Measurements from ENCODE around the gene TRMU. TPM values are rescaled to one million over a fixed set of nuclear protein-coding genes. Genes with fewer than 3 reads are reported as not detected.

TRMU gene
- 20.7 and 46.6 TPM in 2 replicates for total RNA-seq

GRCh38 chr22:46335201-46336118 is at the start of gene TRMU:
TSS of gene TRMU (plus strand) at chr22:46335714. CDS start at chr22:46335765, 51 bp downstream.

GRCh38 chr22:46296257-46297150 is 39.0 kb upstream of the TRMU start, which contains the start of gene GTSE1:
TSS of gene GTSE1 (plus strand) at chr22:46296870. CDS start at chr22:46297401, 531 bp downstream.

Other genes with a start within 250 kb of the TRMU start
- 6.5 and 12.2 TPM in 2 replicates for gene PPARA, start 185.2 kb upstream of the TRMU start, total RNA-seq
- 10.0 and 10.2 TPM in 2 replicates for gene CDPF1, start 85.4 kb upstream of the TRMU start, total RNA-seq
- under 0.01 TPM in 1 of 2 replicates, not detected in the other for gene PKDREJ, start 72.4 kb upstream of the TRMU start, total RNA-seq
- 19.9 and 33.2 TPM in 2 replicates for gene TTC38, start 67.7 kb upstream of the TRMU start, total RNA-seq
- 6.8 and 10.0 TPM in 2 replicates for gene GTSE1, start 38.8 kb upstream of the TRMU start, total RNA-seq
- 2.3 and 74.3 TPM in 2 replicates for gene CELSR1, start 201.9 kb downstream of the TRMU start, total RNA-seq